Cardiac ventricle fibroblast (primary cell): ENCODE measurements around the gene CLDN15. TPM values are rescaled to one million over a fixed set of nuclear protein-coding genes. Genes with fewer than 3 reads are reported as not detected.

Source experiments
- total RNA-seq: library from RNA; depleted of rRNA; stranded (reverse); fragments of >200 nt; gene quantifications from 2 replicates; pipeline ENCODE4 v1.2.3, GENCODE V29; 2015

CLDN15 gene
- total RNA-seq, result 4.4 TPM in 2 replicates

GRCh38 chr7:101237206-101238067, at the start of gene CLDN15:
TSS of gene CLDN15 (minus strand) at chr7:101237802. CDS start at chr7:101237581, 221 bp downstream.

GRCh38 chr7:101244375-101245146, 7.0 kb upstream of the CLDN15 start, which contains the start of gene FIS1:
TSS of gene FIS1 (minus strand) at chr7:101245081. CDS start at chr7:101245004, 77 bp downstream.

GRCh38 chr7:101217388-101218235, 20.0 kb downstream of the CLDN15 start, which contains the start of the genes PLOD3 and ZNHIT1:
TSS of gene PLOD3 (minus strand) at chr7:101217581. CDS start at chr7:101217274, 307 bp downstream.
TSS of gene ZNHIT1 (plus strand) at chr7:101218165. CDS start at chr7:101218196, 31 bp downstream.

GRCh38 chr7:101200862-101201599, 36.6 kb downstream of the CLDN15 start, which contains the start of gene MOGAT3:
TSS of gene MOGAT3 (minus strand) at chr7:101201036. CDS start at chr7:101200854, 182 bp downstream.

Other genes with a start within 250 kb of the CLDN15 start
- gene MUC17, start 217.7 kb downstream of the CLDN15 start, total RNA-seq, result not detected in 2 replicates
- gene TRIM56, start 152.3 kb downstream of the CLDN15 start, total RNA-seq, result 12.6 and 13.3 TPM in 2 replicates
- gene SERPINE1, start 110.7 kb downstream of the CLDN15 start, total RNA-seq, result 408 and 426 TPM in 2 replicates
- 70.8 and 76.5 TPM in 2 replicates for gene AP1S1, start 83.3 kb downstream of the CLDN15 start, total RNA-seq
- gene VGF, start 72.2 kb downstream of the CLDN15 start, total RNA-seq, result not detected in 2 replicates
- not detected in 2 replicates for gene NAT16, start 57.5 kb downstream of the CLDN15 start, total RNA-seq
- not detected in 2 replicates for gene MOGAT3, start 36.8 kb downstream of the CLDN15 start, total RNA-seq
- 53.9 and 58.8 TPM in 2 replicates for gene PLOD3, start 20.2 kb downstream of the CLDN15 start, total RNA-seq
- gene ZNHIT1, start 19.6 kb downstream of the CLDN15 start, total RNA-seq, result 111 and 124 TPM in 2 replicates
- gene FIS1, start 7.3 kb upstream of the CLDN15 start, total RNA-seq, result 178 and 185 TPM in 2 replicates
- gene IFT22, start 84.0 kb upstream of the CLDN15 start, total RNA-seq, result 25.0 and 27.6 TPM in 2 replicates
- gene COL26A1, start 125.1 kb upstream of the CLDN15 start, total RNA-seq, result not detected in 2 replicates